ENCODE data around the gene MS4A3.
"Not testable (repeated sequence)": the region's sequence is repeated elsewhere in the genome, so short reads cannot be mapped to it uniquely, and the experiment has no call there.

MS4A3 gene

DNA sequence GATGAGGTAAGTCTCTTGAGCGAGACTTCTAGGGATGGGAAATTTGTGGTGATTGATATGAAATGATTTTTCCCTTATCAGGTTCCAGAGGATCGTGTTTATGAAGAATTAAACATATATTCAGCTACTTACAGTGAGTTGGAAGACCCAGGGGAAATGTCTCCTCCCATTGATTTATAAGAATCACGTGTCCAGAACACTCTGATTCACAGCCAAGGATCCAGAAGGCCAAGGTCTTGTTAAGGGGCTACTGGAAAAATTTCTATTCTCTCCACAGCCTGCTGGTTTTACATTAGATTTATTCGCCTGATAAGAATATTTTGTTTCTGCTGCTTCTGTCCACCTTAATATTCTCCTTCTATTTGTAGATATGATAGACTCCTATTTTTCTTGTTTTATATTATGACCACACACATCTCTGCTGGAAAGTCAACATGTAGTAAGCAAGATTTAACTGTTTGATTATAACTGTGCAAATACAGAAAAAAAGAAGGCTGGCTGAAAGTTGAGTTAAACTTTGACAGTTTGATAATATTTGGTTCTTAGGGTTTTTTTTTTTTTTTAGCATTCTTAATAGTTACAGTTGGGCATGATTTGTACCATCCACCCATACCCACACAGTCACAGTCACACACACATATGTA, 39.1 kb downstream of the MS4A3 start:
- DNase-seq: no peak

GRCh38 chr11:60097189-60097588, 40.7 kb downstream of the MS4A3 start:
- no peak for DNase-seq

GRCh38 chr11:60098508-60098907, 42.0 kb downstream of the MS4A3 start:
- no peak for DNase-seq

- no peak for DNase-seq
Measured at GRCh38 chr11:60100516-60100915, 44.1 kb downstream of the MS4A3 start.

GRCh38 chr11:60101368-60101767, 44.9 kb downstream of the MS4A3 start:
- not testable (repeated sequence) for DNase-seq

GRCh38 chr11:60104471-60105115, 48.1 kb downstream of the MS4A3 start:
- DNase-seq: not testable (repeated sequence)

GRCh38 chr11:60108631-60109030, 52.2 kb downstream of the MS4A3 start:
- DNase-seq: not testable (repeated sequence)

- DNase-seq: no peak
Measured at GRCh38 chr11:60111793-60112192, 55.3 kb downstream of the MS4A3 start.

GRCh38 chr11:60116996-60117790, 60.7 kb downstream of the MS4A3 start:
- no peak for DNase-seq

DNA sequence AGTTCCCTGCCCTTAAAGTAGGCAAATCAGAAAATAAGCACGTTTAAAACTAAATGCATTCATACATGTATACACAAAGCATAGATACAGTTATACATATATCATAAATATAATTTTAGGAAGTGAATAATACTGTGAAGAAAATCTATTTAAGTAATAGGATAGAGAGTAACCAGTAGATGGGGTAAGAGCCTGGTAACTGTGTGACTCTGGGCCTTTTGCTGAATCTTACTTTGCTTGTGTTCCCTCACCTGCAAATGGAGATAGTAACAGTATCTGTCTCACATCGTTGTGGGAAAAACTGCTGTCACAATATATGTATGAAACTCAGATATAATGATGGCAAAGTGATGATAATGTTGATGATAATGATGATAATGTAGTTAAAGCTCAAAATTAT, 61.9 kb downstream of the MS4A3 start:
- no peak for DNase-seq

GRCh38 chr11:60119710-60120109, 63.2 kb downstream of the MS4A3 start:
- DNase-seq: no peak

Measured in activated CD4-positive, CD25-positive, alpha-beta regulatory T cell (primary cell).